Omental fat pad (tissue), 4 donors: Measurements from ENCODE around the gene SEMA6C. TPM values are rescaled to one million over a fixed set of nuclear protein-coding genes. Genes with fewer than 3 reads are reported as not detected.
A peak's percentile ranks its signal among the peaks of the same experiment; 100 is the strongest.

Experiments
- ATAC-seq: fragments of 150-250 bp; one replicate; pipeline ENCODE4 v1.9.1; 2016; ENCODE audit warnings: mild to moderate bottlenecking, moderate library complexity; ENCODE audit not compliant: low FRiP score
- DNase-seq: peaks from one replicate; pipeline ENCODE4 v3.0.0-alpha.2; 2019; ENCODE audit warnings: low spot score
- CTCF ChIP-seq, 3 donors: fragments of 450-650 bp; IDR thresholded peaks; one replicate each; pipeline ENCODE4 v1.5.1; 2016 to 2017; ENCODE audit warnings: antibody characterized with exemption in 3 of 3, mild to moderate bottlenecking in 3 of 3, moderate library complexity in 2 of 3
- total RNA-seq, 4 donors: library from RNA; depleted of rRNA; stranded (reverse); fragments of >200 nt; gene quantifications; one replicate each; pipeline ENCODE4 v1.1.0, GENCODE V29; 2016

Gene SEMA6C
- total RNA-seq, 4 donors from 2014 or later: 2.6 to 25.5 (median 4.1) TPM

- ATAC-seq: no peak
- TF ChIP-seq CTCF (IDR thresholded peaks at IDR 0.05): no peak
- no peak for DNase-seq
Measured at GRCh38 chr1:151135433-151136385, 10.7 kb downstream of the SEMA6C start.

GRCh38 chr1:151134991-151135390, 11.4 kb downstream of the SEMA6C start:
- DNase-seq: no peak

GRCh38 chr1:151134396-151134795, 12.0 kb downstream of the SEMA6C start:
- DNase-seq (no peak), ATAC-seq (no peak)
- TF ChIP-seq CTCF (IDR thresholded peaks at IDR 0.05): no peak

More at GRCh38 chr1:151134991-151135390, 11.4 kb downstream of the SEMA6C start:
- TF ChIP-seq CTCF (IDR thresholded peaks at IDR 0.05): no peak
- no peak for ATAC-seq

GRCh38 chr1:151133018-151133806, 13.2 kb downstream of the SEMA6C start:
- peak; percentile 76 for ATAC-seq
- no peak for TF ChIP-seq CTCF (IDR thresholded peaks at IDR 0.05)
- no peak for DNase-seq

GRCh38 chr1:151132335-151133017, 14.0 kb downstream of the SEMA6C start:
- no peak for TF ChIP-seq CTCF (IDR thresholded peaks at IDR 0.05)
- no peak for DNase-seq
- ATAC-seq: no peak

- TF ChIP-seq CTCF (IDR thresholded peaks at IDR 0.05): no peak
- ATAC-seq: peak; percentile 40
- no peak for DNase-seq
Measured at GRCh38 chr1:151131701-151132334, 14.6 kb downstream of the SEMA6C start.
